Activated naive CD4-positive, alpha-beta T cell treated with anti-CD3 and anti-CD28 coated beads, Interleukin-2, amount 50 U/mL, for 16 hours (primary cell): Measurements from ENCODE around the gene FARP2.

Experiments
- DNase-seq: peaks from one replicate; pipeline ENCODE4 v3.0.0-alpha.2; 2020

FARP2 gene

DNA sequence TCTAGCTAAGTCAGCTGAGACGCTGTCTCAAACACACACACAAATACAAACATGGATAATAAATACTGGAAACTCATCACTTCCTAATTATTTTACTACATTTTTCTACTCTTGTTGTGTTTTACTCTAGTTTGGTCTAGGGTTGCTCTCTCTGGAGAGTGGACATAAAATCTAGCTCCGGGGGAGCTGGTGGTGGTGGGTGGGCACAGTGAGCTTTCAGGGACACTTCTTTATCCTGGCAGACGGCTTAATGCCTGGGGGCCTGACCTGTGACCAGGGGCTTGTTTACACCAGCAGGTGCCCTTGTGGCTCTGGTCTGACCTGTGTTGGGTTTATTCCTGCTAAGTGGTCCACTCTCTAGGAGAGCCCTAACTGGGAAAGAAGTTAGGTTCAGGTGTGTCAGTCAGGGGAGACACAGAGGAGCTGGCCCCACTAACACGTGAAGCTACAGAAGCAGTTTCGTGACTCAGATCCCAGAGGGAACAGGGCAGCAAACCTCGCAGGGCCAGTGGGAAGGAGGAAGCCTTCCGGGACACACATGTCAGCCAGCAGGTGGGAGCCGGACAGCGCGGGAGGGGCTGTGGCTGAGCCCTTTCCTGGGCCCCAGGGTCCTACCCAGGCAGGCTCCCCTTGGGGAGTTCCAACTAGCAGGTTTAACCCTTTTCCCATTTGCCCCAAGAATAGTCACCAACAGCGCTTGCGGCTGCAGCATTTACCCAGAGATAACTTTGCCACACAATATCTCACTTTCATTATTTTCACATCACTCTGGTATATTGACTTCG is 180.0 kb downstream of the FARP2 start:
- DNase-seq, result no peak

DNA sequence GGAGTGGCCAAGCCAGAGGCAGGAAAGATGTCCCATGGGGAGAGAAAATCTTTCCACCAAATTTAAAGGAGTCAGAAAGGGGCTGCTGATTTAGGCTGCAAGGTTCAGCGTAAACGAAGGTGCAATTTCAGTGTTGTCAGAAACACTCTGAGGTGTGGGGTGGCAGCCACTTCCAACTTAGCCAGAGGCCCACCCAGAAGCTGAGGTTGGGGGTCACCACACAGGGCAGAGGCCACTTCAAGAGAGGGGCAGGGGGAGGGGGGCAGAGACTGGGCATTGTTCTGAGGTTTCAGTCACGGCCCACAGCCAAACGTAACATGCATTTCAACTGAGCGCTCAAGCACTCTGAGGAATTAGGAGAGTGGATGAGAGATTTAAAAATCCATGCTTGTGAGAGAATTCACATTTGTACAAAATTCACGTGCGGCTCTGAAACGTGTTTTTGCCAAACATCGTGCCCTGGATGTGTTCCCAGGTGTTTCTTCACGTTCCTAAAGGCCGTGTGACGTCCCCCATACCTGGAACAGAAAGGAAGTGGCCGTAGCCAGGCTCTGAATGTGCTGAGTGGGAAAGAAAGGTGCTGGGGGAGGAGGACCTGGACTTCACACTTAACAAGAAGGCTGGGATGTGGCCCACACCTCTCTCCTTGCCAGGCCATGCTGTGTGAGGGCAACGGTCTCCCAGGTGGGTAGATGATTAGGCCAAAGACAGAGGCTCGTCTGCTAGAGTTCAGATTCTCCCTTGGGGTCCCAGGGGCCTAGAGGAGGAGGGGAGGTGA is 182.9 kb downstream of the FARP2 start:
- DNase-seq, result no peak

DNA sequence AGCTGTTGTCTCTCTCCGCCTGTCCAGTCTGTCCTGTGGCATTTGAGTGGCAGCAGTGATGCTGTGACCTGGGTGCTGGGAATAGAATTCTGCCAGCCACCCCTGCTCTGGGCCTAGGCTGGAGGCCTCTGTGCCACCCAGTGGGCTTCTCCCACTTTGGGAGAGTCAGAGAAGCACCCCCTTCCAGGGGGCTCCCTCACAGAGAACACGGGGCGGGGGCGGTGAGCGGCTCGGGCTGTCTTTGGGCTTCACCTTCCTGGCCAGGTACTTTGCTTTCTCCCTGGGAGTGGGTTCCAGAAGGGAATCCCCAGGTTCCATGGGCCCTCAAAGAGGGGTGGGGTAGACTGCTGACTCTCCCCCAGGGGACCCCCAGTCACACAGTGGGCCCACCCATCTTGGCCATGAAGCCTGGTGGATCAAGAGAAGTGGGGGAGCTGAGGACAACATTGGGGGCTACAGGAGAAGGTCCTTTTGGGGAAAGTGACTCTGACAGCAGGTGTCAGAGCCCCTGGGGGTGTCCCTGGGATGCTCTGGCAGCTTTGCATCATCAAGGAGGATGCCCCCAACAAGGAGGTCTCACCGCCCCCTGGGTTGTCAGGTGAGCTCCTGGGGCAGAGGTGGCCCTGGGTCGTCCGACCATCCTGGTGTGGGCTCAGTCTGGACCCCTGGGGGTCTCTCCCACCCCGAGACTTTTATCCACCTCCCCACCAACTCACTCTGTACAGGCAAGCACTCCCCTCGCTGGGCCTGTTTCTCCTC is 183.7 kb downstream of the FARP2 start:
- no peak for DNase-seq

DNA sequence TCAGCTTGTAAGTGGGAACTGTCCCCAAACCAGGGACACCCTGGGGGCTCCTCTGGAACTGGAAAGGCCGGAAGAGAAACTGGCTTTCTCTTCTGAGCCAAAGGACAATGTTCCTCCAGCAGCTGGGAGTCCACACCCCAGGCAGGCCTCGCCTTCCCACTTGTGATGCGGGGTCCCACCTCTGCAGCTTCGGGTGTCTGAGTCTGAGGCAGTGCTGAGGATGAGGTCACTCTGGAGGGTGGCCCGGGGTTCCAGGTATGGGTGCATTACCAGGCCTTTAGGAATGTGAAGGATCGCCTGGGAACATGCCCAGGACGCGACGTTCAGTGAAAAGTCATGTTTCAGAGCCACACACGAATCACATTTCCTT is 184.3 kb downstream of the FARP2 start:
- no peak for DNase-seq

DNA sequence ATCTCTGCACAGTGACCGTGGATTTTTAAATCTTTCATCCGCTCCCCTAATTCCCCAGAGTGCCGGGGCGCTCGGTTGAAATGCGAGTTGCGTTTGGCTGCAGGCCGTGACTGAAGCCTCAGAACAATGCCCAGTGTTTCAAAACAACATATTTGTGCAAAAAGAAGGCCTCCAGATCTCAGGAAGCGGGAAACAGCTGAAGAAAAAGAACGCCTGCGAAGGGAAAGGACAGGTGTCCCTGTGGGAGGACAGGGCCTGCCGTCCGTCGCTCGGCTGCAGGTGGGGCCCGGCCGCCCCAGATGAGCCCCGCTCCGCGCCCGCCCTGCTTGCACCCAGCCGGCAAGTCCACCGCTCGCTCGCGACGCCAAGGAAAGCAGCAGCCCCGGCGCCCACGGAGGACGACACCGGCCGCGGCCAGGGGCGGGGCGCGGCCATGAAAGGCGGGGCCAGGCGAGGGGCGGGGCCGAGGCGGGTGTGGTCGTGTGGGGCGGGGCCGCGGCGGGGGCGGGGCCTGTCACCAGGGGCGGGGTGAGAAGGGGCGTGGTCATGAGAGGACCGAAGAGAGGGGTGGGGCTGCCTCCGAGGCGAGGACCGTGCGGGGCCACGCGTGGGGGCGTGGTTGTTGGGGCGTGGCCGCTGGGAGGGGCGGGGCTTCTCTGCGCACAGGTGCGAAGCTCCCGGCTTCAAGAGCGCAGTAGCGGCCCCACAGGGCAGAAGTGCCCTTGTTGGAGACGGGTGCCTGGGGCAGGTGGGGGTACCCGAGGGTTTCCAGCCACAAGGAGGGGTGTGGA is 184.9 kb downstream of the FARP2 start:
- DNase-seq, result peak; percentile 53

DNA sequence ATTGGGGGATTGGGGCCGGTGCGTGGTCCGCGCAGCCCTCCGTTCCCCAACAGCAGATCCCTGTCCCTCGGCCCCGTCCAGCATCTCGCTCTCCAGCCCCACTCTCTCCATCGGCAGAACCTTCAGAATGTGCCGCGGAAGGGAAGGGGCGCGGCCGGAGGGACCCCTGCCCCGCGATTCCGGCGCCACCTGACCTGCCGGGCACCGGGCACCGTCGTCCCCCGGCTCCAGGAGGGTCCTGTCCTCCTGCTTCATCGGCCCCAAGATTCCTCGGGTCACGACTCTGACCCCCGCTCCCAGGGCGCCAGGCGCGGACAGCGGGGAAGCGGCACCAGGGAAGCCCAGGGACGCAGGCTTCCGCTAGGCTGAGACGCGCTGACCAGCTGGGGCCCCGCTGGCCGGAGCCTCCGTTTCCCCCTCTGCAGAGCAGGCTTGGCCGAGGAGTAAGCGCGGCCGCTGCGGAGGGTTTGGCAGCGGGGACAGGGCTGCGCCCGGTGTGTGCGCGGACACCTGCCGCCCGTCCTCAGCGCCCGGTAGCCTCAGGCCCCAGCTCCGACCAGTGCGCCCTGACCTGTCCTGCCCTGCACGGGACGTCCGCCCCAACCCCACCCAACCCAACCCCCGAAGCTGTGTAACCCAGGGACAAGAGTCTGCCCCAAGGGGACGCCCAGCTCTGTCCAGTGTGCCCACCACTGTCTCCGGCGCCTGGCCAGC is 185.6 kb downstream of the FARP2 start:
- no peak for DNase-seq

DNA sequence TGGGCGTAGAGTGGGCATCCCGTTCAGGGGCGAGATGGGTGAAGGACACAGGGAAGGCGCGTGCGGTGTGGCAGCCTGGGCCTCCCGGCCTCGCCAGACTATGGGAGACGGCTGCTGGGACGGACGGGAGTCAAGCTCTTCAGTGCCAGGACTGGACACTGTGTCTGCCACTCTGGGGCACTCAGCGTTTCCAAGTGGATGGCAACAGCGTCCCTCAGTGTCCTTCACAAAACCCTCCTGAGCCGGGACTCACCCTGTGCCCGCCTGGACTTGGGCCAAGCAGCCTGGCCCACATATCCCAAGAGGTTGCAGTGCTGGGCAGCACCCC is 186.2 kb downstream of the FARP2 start:
- DNase-seq, result no peak
